Measurements from ENCODE around the gene ALDH1B1. TPM values are rescaled to one million over a fixed set of nuclear protein-coding genes. Genes with fewer than 3 reads are reported as not detected.

Gene ALDH1B1
- total RNA-seq, 4 donors from 2014 or later = 8.0 to 15.4 (median 11.0) TPM

- TF ChIP-seq CTCF (IDR thresholded peaks at IDR 0.05; ENCODE audit: low read depth) = no peak
These were observed 18.8 kb upstream of the ALDH1B1 start for GRCh38 chr9:38373679-38374078.

DNA sequence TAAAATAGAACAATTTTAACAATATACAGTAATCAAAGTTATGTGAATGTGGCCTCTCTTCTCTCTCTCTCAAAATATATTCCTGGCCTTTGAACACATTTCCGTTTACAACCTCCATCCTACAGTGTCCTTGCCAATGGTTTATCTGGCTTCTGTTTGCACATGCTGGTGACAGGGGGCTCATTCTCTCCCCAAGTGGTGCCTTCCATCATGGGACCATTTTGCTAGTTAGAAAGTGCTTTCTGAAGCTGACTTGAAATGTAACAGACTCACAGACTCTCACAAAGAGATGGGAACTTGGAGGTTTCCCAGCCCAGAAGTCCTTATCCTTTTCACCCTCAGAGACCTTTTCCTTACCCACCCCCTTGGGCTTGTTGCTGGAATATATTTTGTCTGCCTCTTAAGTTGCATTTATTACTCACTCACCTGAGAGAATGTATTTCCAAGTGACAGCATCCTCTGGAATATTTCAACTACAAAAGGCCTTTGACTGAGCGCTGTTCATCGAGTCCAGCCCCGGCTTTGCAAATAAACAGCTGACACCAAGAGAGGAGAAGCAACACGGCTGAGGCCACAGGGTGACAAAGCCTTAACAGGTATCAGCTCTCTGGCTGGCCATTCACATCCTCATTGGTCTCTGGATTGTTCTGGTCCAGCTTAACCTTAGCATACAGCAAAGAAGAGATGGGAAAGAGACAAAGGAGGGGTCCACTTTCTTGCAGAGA lies 17.5 kb upstream of the ALDH1B1 start:
- TF ChIP-seq CTCF (IDR thresholded peaks at IDR 0.05; ENCODE audit: low read depth) = no peak

DNA sequence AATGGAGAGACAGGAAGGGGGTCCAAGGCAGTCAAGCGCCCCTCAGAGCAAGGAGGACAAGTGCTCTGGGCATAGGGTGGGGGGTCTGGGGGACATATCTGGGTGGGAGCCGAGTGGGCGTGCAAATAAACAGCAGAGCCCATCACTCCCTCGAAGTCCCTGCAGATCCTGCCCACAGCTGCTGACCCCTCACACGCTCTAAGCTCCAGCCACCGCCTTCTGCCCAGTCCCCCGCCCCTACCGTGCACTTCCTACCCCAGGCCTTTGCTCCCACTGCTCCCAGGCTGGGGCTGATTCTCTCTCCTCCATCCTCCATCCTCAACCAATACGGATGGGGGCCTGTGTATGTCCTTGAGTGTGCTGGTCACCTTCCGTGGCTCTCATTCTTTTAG lies 16.9 kb upstream of the ALDH1B1 start:
- no peak for TF ChIP-seq CTCF (IDR thresholded peaks at IDR 0.05; ENCODE audit: low read depth)

- no peak for TF ChIP-seq CTCF (IDR thresholded peaks at IDR 0.05; ENCODE audit: low read depth)
These were observed 16.4 kb upstream of the ALDH1B1 start for GRCh38 chr9:38376021-38376670.

GRCh38 chr9:38380230-38380871 lies 12.2 kb upstream of the ALDH1B1 start:
- TF ChIP-seq CTCF (IDR thresholded peaks at IDR 0.05; ENCODE audit: low read depth) = no peak

DNA sequence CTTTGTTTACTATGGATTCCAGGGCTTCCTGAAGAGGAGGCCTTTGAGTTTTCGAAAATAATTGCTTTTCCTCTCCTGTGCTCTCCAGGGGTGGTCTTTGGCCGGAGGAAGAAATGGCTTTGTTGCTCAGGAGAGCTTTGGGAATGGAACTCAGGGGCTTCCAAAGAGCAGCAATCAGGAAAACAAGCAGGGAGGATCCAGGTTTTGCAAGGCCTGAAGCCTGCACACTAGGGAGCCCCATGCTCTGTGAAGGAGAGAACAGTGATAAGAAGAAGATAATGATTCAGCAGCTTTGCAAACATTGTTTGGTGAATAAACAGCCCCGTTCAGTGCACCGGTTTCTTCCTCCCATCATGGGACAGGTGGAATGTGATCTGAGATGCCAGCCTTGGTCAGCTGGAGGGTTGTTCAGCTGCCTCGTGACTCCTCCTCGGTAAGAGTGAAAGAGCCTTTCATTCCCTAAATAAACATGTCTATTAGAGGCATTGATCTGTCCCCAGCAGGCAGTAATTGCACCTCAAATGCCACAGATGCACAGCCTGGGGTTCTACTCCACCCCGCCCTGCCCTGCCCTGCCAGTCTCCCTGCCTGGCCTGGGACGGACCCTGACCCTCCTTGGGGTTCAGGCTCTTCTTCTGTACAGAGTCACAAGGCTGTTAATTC lies 11.5 kb upstream of the ALDH1B1 start:
- TF ChIP-seq CTCF (IDR thresholded peaks at IDR 0.05; ENCODE audit: low read depth) = no peak

GRCh38 chr9:38382141-38382540 lies 10.4 kb upstream of the ALDH1B1 start:
- no peak for TF ChIP-seq CTCF (IDR thresholded peaks at IDR 0.05; ENCODE audit: low read depth)

All from subcutaneous adipose tissue (tissue), 4 donors.